HG03159 (cell line): ENCODE data around the gene TOR1AIP1.
A peak's percentile ranks its signal among the peaks of the same experiment; 100 is the strongest.
"Not testable (repeated sequence)": the region's sequence is repeated elsewhere in the genome, so short reads cannot be mapped to it uniquely, and the experiment has no call there.

Source experiments
- ATAC-seq: cut with Tn5 transposase; IDR thresholded peaks from one replicate; pipeline ENCODE4 v1.9.1; 2021; ENCODE audit warnings: mild to moderate bottlenecking, moderate library complexity; ENCODE audit not compliant: unreplicated experiment

Gene TOR1AIP1

DNA sequence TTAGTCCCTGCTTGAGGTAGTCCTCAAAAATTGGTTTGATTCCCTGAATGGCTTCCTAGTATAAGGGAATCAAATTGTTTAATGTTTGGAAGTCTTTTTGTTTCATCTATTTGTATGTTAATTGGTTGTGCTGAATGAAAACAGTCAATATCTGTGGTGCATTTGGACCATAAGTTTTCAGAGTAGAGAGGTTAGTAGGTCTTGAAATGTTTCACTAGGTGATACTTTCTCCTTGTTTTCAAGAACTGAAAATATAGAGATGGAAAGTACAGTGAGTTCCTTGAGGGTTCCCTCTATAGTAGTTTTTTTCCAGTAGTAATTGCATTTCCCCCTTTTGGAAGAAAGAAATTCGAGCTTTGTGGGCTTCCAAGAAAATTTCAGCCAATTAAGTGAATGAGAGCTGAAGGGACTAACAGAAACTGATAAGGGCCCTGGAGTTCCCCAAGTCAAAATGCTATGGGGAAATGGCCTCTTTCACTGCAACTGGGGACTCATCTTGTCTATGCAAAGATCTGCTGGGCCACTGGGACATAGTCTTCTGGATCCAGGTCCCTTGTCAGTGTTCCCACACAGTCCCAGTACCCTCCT, 53.9 kb downstream of the TOR1AIP1 start:
- no peak for ATAC-seq

DNA sequence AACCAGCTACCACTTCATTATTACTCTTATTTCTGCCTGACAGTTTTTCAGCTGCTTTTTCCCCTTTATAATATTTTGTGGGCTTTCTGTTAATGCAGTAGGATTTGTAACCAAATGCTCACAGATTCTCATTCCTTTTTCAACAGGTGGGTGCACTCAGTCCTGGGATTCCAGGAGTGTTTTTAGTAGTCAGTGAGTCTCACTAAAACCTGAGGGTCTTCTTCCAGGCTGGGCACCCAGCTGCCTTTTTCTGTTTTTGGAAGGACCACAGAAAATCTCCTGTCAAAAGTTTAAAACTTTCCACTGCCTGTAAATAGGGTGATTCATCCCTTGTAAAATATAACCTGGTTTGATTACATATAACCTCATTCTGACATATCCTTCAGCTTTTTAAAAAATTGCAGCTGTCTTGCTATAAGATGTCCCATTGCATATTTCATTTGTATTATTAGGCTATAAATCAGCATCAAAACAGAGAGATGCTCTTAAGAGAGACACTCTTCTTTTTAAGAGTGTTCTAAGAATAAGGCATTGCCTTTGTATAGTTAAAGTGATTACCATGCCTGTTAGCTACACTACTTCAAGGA, 55.7 kb downstream of the TOR1AIP1 start:
- ATAC-seq: no peak

DNA sequence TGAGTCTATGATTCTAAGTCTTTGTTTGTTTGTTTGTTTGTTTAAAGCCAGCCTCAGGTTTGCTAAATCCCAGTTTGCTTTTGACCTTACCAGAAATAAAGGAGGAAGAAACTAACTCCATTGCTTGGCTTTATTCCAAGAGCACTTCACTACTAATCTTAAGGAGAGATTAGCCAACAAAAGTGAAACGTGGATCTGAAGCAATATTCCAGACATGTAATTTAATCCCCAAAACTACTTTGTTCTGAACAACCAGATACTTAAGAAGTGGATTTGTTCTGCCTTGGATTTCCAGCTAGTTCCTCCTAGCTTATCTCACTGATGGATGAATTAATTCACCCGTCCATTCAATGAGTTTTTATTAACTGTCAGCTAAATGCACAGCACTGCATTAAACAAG, 56.7 kb downstream of the TOR1AIP1 start:
- ATAC-seq: no peak

DNA sequence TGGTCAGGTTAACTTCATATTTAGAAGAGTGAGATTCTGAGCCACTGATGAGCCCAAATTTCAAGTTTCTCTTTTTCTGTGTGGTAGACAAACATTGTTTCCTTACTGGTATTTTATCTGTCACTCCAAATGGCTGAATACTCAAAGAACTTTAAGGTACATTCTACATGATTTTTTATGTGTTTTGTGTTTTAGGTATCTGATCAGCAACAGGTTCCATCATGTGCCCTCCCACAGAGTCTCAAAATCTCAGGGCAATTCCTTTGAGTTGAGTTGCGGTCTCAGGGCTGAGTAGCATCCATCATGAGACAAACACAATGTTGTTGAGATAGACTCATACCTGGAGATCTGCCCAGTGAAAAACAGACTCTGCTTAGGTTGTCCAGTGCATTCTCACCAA, 57.9 kb downstream of the TOR1AIP1 start:
- no peak for ATAC-seq

DNA sequence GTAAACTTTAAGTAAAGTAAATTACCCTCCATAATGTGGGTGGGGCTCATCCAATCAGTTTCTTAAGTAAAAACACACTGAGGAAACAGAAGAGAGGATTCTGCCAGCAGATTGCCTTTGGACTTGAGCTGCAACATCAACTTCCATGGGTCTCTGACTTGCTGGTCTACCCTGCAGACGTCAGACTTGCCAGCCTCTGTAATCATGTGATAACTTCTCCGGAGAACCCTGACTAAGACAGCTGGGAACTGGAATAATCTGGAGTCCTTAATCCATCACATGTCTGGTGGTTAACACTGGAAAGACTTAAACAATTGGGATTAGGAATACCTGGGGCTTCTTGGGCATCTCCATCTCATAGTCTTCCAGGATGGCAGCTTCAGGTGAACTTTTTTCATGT, 59.4 kb downstream of the TOR1AIP1 start:
- ATAC-seq: no peak

DNA sequence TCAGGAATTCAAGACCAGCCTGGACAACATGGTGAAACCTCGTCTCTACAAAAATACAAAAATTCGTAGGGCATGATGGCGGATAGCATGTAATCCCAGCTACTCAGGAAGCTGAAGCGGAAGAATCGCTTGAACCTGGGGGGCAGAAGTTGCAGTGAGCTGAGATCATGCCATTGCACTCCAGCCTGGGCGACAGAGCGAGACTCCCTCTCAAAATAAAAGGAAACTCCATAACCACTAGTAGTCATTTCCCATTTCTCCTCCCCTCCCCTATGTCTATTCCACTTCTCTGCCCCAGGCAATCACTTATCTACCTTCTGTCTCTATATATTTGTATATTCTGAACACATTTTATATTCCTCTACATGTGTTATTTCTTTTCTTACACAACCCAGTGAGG, 68.6 kb downstream of the TOR1AIP1 start:
- no peak for ATAC-seq

DNA sequence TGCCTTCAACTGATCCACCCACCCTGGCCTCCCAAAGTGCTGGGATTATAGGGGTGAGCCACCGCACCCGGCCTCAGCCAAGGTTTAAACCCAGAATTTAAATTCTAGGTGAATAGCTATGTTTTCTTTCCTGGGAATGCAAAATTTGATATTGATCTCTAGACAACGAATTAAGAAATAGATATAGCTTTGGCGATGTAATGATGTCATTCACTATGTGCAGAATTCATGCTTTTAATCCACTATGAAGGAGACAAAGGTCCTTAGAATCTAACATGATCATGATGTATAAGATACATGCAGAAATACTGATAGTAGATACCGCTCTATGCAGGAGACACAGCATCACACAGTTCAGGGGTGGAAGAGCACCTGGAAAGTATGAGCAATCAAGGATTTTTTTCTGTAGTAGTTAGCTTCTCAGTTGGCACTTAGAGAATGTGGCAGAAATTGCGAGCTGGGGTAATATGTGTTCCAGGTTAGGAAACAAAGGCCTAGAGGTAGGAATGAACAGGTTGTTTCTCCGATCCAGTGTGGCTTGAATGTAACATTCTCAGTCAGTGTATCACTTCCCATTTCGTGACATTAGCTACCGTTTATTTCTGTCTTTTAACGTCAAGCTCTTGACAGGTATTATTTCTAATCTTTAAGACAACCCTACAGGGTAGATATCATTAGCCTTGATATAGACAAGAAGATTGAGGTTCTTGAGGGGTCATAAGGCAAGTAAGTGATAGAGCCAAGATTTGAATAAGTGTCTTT, 69.5 kb downstream of the TOR1AIP1 start:
- no peak for ATAC-seq

DNA sequence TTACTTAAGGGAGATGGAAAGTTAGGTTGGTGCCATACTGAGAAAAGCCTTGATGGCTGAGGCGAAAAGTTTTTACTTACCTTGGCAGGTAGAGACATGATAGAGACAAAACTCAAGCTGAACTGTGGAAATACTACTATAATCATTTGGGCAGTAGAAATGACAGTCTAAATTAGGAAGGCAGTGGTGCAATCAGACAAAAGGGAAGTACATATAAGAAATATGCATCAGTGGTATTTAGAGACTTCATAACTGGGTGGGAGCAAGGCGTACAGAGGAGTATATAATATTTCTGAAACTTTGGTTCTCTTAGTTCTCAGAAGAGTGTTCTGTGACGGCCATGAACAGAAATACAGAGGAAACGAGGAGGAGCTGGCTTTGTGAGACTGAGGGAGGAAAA, 70.1 kb downstream of the TOR1AIP1 start:
- no peak for ATAC-seq

DNA sequence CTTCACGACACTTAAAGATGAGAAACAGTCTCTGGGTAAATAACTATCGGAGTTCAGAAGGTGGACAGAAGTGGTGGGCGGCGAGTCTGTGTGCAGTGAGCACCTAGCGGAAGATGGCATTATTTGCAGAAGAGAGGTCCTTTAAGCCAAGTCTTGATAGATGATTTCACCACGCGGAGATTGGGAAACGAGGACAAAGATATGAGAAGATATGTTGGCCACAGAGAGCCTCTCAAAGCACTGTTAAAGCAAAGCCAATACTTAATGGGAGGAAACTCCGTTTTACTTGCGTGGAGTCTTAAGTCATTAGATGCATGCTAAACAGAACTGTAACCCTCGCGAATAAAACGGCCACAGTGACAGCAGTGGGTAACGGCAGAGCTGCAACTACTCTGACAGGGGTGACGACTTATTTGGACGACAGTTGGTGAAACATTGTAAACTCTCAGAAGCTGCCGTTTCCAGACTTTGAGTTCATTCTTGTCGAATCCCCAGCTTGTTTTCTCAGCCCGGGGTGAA, 71.9 kb downstream of the TOR1AIP1 start:
- ATAC-seq: peak; percentile 26

DNA sequence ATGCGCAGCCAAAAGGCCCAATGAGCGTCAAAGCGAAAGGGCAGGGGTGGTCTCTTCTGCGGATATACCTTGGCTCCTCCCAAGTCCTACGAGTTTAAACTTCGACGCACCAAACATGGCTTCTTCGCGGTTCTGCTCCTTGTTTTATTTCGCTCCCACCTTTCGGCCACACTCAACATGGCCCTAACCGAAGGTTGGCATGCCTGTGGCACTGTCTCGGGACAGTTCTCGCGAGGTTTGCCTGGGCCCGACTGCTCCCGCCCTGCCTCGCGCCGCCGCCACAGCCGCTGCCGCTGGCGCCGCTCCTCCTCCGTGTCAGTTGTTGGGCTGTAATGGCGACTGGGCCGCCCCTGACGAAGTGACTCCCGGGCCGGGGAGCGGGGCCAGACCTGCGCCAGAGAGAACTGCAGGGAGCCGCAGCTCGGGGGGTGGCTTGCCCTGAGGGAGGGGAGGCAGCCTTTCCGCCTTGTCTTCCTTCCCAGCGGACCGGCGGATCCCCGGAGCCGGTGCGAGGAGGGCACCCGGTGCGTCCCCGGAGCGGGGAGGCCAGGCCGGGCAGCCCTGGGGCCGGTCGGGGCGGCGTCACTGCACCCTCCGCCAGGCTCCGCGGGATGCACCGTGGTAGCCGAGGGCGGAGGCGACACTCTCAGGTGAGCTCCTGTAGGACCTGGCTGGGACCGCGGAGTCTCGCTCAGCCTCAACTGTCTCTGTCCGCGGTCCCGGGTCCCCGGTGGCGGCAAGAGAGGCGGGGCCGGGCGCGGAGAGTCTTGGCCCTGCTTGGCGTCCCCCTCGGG, 72.6 kb downstream of the TOR1AIP1 start, which contains the start of gene CEP350:
CEP350 (plus strand) TSS at position 318 of the 794 bp plus-strand sequence. CDS start 31,372 bp downstream, outside the sequence.
- ATAC-seq: peak; percentile 89

DNA sequence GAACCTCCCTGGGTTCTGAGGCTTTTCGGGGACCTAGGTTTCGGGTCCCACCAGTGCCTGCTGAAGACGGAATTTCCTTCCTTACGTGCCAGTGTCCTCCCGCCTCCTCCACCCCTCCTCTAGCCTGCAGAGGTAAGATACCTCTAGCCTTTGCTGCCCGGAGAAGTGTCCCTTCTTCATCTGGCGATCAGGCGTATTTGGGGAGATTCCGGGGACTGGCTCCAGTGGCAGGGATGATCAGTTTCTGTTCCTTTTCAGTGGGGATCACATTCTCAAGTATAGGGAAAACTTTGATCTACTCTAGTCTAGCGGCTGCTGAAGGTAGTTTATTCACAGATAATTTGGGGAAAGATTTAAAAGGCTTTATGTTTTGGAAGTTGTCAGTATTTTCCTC, 73.2 kb downstream of the TOR1AIP1 start:
- peak; percentile 1 for ATAC-seq

DNA sequence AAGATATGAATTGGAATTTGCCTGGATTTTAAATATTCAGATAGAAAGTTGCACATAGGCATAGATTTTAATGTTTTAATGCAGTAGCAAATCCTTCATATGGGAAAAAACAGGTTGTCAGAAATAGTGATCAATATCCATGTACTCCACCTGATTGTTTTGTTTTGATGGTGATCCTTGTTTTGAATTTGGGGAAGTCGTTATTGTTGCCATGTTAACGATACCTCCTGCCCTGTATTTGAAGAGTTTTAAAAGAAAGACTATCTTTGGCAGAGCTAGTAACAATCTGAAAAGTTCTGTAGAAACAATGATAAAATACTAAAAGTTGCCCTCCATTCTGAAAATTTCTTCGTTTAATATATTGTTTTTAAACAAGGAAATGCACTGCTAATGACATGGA, 73.6 kb downstream of the TOR1AIP1 start:
- no peak for ATAC-seq

DNA sequence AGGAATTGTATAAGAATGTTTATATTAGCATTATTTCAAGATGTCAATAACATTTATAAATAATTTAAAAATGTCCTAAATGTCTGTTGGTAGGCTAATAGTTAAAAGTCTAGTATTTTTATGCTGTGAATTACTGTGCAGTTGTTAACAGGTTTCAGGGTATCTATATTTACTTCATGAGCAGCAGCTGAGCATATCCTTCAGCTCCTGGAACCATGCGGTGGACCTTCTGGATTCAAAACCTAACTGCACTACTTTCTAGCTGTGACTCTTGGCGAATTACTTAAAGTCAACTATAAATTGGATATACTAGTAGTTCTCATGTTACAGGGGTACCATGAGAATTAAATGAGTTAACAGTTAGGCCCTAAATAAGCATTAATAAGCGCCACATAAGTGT, 76.3 kb downstream of the TOR1AIP1 start:
- ATAC-seq: no peak

DNA sequence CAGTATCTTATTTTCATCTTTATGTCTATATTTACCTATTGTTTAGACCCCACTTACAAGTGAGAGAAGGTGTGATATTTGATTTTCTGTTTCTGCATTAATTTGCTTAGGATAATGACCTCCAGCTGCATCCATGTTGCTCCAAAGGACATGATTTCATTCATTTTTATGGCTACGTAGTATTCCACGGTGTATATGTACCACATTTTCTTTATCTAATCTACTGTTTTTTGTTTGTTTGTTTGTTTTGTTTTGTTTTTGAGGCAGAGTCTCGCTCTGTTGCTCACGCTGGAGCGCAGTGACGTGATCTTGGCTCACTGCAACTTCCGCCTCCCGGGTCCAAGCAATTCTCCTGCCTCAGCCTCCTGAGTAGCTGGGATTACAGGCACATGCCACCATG, 80.1 kb downstream of the TOR1AIP1 start:
- not testable (repeated sequence) for ATAC-seq

DNA sequence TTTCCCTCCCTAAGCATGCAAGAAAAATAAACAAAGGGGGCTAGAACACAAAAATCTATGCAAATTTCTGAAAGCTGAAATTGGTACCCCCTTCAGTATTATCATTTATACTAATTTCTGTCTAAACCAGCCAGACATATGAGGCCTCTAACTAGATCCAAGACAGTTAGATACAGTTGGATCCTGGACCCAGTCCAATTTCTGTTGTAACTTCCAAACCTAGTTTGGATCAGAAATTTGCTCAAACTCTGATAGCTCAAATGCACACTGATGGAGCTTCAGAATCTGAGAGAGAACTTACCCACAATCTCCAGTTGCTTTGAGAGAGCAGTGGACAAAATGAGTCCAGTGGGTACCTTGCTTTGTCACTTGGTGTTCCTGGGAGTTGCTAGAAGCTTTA, 84.5 kb downstream of the TOR1AIP1 start:
- ATAC-seq: no peak

DNA sequence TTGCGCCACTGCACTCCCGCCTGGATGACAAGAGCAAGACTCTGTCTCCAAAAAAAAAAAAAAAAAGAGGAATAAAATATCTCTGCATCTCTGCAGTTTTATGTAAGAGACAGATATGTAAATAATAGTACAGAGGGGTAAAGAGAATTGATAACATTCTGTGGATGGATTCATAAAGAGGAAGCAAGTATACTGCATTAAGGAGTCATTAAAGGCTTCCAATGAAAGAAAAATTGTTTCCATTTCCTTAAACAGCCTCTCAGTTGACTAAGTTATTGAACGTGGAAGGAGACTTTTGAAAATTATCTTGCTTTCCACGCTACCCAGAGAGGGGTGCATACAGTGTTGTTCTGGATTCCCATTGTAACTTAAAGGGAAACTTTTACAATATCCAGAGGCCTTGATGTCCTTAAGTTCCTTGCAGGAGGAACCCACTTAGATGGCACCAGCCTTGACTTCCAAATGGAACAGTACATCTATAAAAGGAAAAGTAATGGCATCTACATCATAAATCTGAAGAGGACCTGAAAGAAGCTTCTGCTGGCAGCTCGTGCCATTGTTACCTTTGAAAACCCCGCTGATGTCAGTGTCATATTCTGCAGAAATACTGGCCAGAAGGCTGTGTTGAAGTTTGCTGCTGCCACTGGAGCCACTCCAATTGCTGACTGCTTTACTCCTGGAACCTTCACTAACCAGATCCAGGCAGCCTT, 86.4 kb downstream of the TOR1AIP1 start:
- ATAC-seq: no peak

DNA sequence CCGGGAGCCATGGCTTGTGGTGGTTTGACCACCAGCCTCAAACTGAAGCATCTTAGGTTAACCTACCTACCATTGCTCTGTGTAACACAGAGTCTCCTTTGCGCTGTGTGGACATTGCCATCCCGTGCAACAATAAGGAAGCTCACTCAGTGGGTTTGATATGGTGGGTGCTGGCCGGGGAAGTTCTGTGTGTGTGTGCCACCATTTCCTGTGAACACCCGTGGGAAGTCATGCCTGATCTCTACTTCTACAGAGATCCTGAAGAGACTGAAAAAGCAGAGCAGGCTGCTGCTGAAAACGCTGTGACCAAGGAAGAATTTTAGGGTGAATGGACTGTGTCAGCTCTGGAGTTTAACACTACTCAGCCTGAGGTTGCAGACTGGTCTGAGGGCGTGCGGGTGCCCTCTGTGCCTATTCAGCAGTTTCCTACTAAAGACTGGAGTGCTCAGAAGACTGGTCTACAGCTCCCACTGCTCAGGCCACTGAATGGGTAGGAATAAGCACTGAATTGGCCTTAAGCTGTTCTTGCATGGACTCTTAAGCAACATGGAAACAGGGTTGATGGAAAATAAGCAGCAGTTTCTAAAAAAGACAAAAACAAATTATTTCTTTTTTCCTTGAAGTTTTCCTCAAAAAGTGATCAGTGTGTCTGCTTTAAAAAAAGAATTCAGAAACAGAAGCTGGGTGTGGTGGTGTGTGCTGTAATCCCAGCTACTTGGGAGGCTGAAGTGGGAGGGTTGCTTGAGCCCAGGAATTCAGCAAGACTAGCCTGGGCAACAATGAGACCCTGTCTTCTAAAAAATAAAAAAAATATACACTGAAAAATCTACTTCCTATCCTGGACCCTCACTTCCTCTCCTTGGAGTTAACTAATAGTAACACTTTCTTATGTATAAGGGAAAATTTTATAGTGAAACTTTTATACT, 87.2 kb downstream of the TOR1AIP1 start:
- ATAC-seq: no peak
